ENCODE results near the gene SURF2. TPM values are rescaled to one million over a fixed set of nuclear protein-coding genes. Genes with fewer than 3 reads are reported as not detected.
A peak's percentile ranks its signal among the peaks of the same experiment; 100 is the strongest.
"Not testable (repeated sequence)": the region's sequence is repeated elsewhere in the genome, so short reads cannot be mapped to it uniquely, and the experiment has no call there.

Gene SURF2
- total RNA-seq, 2 donors from 2014 or later: 15.2 to 21.6 TPM

- Mint-ChIP-seq H3K4me1 (ENCODE audit: low read depth in 2 of 2) (peaks cover 52 to 62% of the 10 kb centered on the region in 2 donors), H3K9me3 (no peaks in the 10 kb centered on the region), H3K4me3 (peak overlapping the region; percentile 89), H3K27me3 (no peaks in the 10 kb centered on the region), H3K36me3 (peaks cover 37% of the 10 kb centered on the region), H3K27ac (peak overlapping the region; percentile 96 to 99)
- ATAC-seq: no peak
- DNase-seq (ENCODE audit: low spot score): no peak
Measured at GRCh38 chr9:133369422-133369821, 13.1 kb downstream of the SURF2 start.

GRCh38 chr9:133369933-133370332 lies 13.6 kb downstream of the SURF2 start:
- no peaks in the 10 kb centered on the region for H3K27me3 Mint-ChIP-seq
- H3K36me3 Mint-ChIP-seq: peaks cover 41% of the 10 kb centered on the region
- H3K4me3 Mint-ChIP-seq: peak overlapping the region; percentile 89
- peak overlapping the region; percentile 96 to 99 for H3K27ac Mint-ChIP-seq
- peaks cover 57 to 62% of the 10 kb centered on the region in 2 donors for H3K4me1 Mint-ChIP-seq (ENCODE audit: low read depth in 2 of 2)
- DNase-seq (ENCODE audit: low spot score) (no peak), ATAC-seq (peak in 1 of 2 donors; percentile 73)
- H3K9me3 Mint-ChIP-seq: no peaks in the 10 kb centered on the region

- Mint-ChIP-seq H3K9me3 (no peaks in the 10 kb centered on the region), H3K36me3 (peaks cover 36% of the 10 kb centered on the region), H3K27ac (peak overlapping the region; percentile 96 to 99), H3K4me1 (ENCODE audit: low read depth in 2 of 2) (peaks cover 59 to 62% of the 10 kb centered on the region in 2 donors), H3K27me3 (no peaks in the 10 kb centered on the region), H3K4me3 (peak overlapping the region; percentile 89)
- DNase-seq (ENCODE audit: low spot score) (no peak), ATAC-seq (peak in 1 of 2 donors; percentile 59)
Measured at GRCh38 chr9:133370685-133371084, 14.3 kb downstream of the SURF2 start.

DNA sequence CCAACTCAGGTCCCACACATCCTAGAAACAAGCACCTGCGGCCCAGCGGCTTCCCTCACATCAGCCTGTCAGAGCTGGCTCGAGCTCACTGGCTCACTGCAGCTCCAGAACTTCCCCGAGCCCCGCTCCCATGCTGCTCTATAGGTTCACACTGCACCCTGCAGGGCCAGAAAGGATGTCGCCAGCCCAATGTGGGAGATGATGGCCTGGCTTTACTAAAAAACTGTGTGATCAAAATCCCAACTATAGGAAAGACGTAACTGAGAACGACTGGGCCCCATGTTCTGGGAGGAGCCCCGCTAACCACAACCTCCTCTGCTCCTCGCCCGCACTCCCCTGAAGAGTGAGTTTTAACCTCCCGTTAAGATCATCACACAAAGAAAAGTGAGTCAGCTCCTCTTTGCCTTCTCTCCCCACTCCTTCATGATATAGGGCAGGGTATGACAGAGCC lies 14.9 kb downstream of the SURF2 start:
- Mint-ChIP-seq H3K36me3 (peaks cover 30% of the 10 kb centered on the region), H3K4me3 (peak overlapping the region; percentile 89), H3K27ac (peak overlapping the region; percentile 96 to 99), H3K4me1 (ENCODE audit: low read depth in 2 of 2) (peaks cover 59 to 62% of the 10 kb centered on the region in 2 donors), H3K27me3 (no peaks in the 10 kb centered on the region), H3K9me3 (no peaks in the 10 kb centered on the region)
- peak; percentile 79 for DNase-seq (ENCODE audit: low spot score)
- peak; percentile 52 to 67 for ATAC-seq

GRCh38 chr9:133372144-133372543 lies 15.8 kb downstream of the SURF2 start:
- peak overlapping the region; percentile 96 to 99 for H3K27ac Mint-ChIP-seq
- peak overlapping the region; percentile 89 for H3K4me3 Mint-ChIP-seq
- H3K36me3 Mint-ChIP-seq: peaks cover 30% of the 10 kb centered on the region
- no peak for DNase-seq (ENCODE audit: low spot score)
- H3K27me3 Mint-ChIP-seq: no peaks in the 10 kb centered on the region
- H3K4me1 Mint-ChIP-seq (ENCODE audit: low read depth in 2 of 2): peaks cover 59% of the 10 kb centered on the region in 2 donors
- H3K9me3 Mint-ChIP-seq: no peaks in the 10 kb centered on the region
- no peak for ATAC-seq

GRCh38 chr9:133374612-133375115 lies 18.3 kb downstream of the SURF2 start:
- H3K4me3 Mint-ChIP-seq: peak overlapping the region; percentile 89
- ATAC-seq: peak; percentile 25 to 68
- peak overlapping the region; percentile 96 to 99 for H3K27ac Mint-ChIP-seq
- H3K27me3 Mint-ChIP-seq: no peaks in the 10 kb centered on the region
- DNase-seq (ENCODE audit: low spot score): peak; percentile 79
- peaks cover 21% of the 10 kb centered on the region for H3K36me3 Mint-ChIP-seq
- H3K9me3 Mint-ChIP-seq: no peaks in the 10 kb centered on the region
- peaks cover 36 to 41% of the 10 kb centered on the region in 2 donors for H3K4me1 Mint-ChIP-seq (ENCODE audit: low read depth in 2 of 2)

- DNase-seq (ENCODE audit: low spot score) (no peak), ATAC-seq (no peak)
- Mint-ChIP-seq H3K27ac (peak overlapping the region; percentile 96 to 99), H3K4me3 (peak overlapping the region; percentile 89), H3K27me3 (no peaks in the 10 kb centered on the region), H3K4me1 (ENCODE audit: low read depth in 2 of 2) (peaks cover 31 to 35% of the 10 kb centered on the region in 2 donors), H3K9me3 (no peaks in the 10 kb centered on the region), H3K36me3 (peaks cover 15% of the 10 kb centered on the region)
Measured at GRCh38 chr9:133375116-133375723, 18.9 kb downstream of the SURF2 start.

DNA sequence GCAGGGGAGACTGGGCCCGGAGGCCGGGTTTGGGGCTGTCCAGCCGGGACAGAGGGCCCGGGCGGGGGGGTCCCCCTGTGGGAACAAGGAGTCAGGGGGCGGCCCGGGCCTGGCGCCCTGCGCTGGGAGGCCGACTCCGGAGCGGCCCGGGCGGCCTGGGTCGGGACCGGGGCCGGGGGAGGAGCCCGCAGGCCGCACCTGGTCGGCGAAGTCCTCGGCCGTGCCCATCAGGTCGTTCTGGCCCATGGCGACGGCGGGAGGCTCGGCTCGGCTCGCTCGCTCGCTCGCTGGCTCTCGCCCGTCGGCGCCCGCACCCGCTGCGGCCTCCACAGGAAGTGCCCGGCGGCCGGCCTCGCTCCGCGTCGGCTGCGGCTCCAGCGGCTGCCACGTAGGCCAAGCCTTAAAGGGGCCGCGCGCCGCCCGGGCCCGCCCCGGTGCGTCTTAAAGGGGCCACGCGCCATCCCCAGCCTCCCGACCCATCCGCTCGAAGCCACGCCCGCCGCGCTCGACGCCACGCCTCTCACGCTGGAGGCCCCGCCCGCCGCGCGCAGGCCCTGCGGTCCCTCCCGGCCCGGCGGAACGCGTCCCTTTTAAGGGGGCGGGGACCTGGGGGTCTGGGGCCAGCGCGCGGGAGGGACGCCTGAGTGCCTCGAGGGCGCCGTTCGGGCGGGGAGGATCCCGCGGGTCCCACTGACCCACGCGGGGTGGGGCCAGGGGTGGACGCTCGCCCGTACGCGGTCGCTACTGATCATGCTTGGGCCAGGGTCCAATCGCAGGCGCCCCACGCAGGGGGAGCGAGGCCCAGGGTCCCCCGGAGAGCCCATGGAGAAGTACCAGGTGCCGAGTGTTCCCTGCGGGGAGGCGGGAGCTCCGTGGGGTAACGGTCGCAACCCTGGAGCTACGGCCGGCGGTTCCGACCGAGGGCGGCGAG lies 19.6 kb downstream of the SURF2 start, which contains the start of the genes STKLD1 and SURF4:
TSS of gene STKLD1 (plus strand) at position 643 of the 931 bp plus-strand sequence. CDS start at position 751, 108 bp downstream.
TSS of gene SURF4 (minus strand) at position 337 of the 931 bp plus-strand sequence. CDS start at position 246, 91 bp downstream.
- Mint-ChIP-seq H3K4me3 (peak within 1 kb of the TSS; percentile 89), H3K27ac (peak within 1 kb of the TSS; percentile 96 to 99)

GRCh38 chr9:133377280-133377679 lies 20.9 kb downstream of the SURF2 start:
- not testable (repeated sequence) for H3K36me3 Mint-ChIP-seq; H3K27ac Mint-ChIP-seq; H3K27me3 Mint-ChIP-seq; H3K4me3 Mint-ChIP-seq; DNase-seq (ENCODE audit: low spot score); ATAC-seq; H3K9me3 Mint-ChIP-seq
- H3K4me1 Mint-ChIP-seq (ENCODE audit: low read depth in 2 of 2): peaks cover 10 to 14% of the 10 kb centered on the region in 2 donors

More for the DNA sequence above, 19.6 kb downstream of the SURF2 start, which contains the start of the genes STKLD1 and SURF4:
- ATAC-seq (peak; percentile 92 to 96), DNase-seq (ENCODE audit: low spot score) (peak; percentile 98)
- Mint-ChIP-seq H3K27me3 (no peaks in the 10 kb centered on the region), H3K4me1 (ENCODE audit: low read depth in 2 of 2) (peaks cover 23 to 27% of the 10 kb centered on the region in 2 donors), H3K9me3 (no peaks in the 10 kb centered on the region), H3K36me3 (peaks cover 13% of the 10 kb centered on the region)

GRCh38 chr9:133377721-133378216 lies 21.4 kb downstream of the SURF2 start:
- DNase-seq (ENCODE audit: low spot score) (no peak), ATAC-seq (no peak)
- H3K4me1 Mint-ChIP-seq (ENCODE audit: low read depth in 2 of 2): peaks cover 5 to 10% of the 10 kb centered on the region in 2 donors
- H3K4me3 Mint-ChIP-seq: no peak overlapping the region
- H3K9me3 Mint-ChIP-seq: no peaks in the 10 kb centered on the region
- H3K27ac Mint-ChIP-seq: no peak overlapping the region
- H3K27me3 Mint-ChIP-seq: no peaks in the 10 kb centered on the region
- peaks cover 6% of the 10 kb centered on the region for H3K36me3 Mint-ChIP-seq

GRCh38 chr9:133378408-133378962 lies 22.1 kb downstream of the SURF2 start:
- peaks cover under 1 to 7% of the 10 kb centered on the region in 2 donors for H3K4me1 Mint-ChIP-seq (ENCODE audit: low read depth in 2 of 2)
- H3K4me3 Mint-ChIP-seq: no peak overlapping the region
- ATAC-seq (no peak), DNase-seq (ENCODE audit: low spot score) (no peak)
- no peak overlapping the region for H3K27ac Mint-ChIP-seq
- peaks cover 6% of the 10 kb centered on the region for H3K36me3 Mint-ChIP-seq
- H3K9me3 Mint-ChIP-seq: no peaks in the 10 kb centered on the region
- no peaks in the 10 kb centered on the region for H3K27me3 Mint-ChIP-seq

DNA sequence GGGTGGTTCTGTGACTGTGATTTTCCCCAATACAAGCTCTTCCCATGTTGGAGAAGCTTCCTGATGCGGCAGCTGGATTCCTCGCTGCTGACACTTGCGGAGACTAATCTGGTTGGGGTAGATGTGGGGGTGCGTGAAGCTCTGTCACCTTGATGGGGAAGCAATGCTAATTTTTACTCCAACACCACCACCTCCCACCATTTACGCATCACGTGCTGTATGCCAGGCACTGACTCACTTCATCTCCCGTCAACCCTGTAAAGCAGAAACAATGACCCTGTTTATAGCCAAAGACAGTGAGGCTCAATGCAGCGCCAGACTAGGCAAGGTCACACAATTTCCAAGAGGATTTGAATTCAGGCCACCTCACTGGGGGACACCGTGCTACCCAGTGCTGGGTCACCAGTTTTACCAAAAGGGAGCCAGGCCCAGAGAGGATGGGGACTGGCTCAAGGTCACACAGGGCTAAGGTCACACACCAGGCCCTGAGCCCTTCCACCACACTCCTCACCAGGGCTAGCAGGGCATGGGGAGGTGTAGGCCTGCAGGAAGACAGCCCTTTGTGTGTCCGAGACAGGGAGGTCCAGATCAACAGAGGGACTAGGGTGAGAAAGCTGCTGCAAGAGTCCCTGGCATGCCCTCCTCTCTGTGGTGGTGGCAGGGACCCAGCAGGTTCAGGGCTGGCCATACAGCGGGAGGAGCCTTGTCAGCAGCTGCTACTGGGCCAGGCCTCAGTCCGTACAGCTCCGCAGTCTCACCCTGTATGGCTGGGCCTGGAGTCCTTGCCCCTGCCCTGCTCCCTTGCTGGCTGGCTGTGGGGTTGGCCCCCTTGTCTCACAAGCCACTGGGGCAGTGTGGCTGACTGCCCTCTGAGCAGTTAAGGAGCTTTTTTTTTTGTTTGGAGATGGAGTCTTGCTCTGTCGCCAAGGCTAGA lies 23.1 kb downstream of the SURF2 start:
- DNase-seq (ENCODE audit: low spot score) (no peak), ATAC-seq (no peak)
- no peak overlapping the region for H3K27ac Mint-ChIP-seq
- H3K4me3 Mint-ChIP-seq: no peak overlapping the region
- peaks cover 6% of the 10 kb centered on the region for H3K36me3 Mint-ChIP-seq
- H3K4me1 Mint-ChIP-seq (ENCODE audit: low read depth in 2 of 2): peaks cover 0 to 7% of the 10 kb centered on the region in 2 donors
- H3K9me3 Mint-ChIP-seq: no peaks in the 10 kb centered on the region
- no peaks in the 10 kb centered on the region for H3K27me3 Mint-ChIP-seq
